Liver (tissue), 9 donors: ENCODE data around the gene DSCAM. TPM values are rescaled to one million over a fixed set of nuclear protein-coding genes. Genes with fewer than 3 reads are reported as not detected.

Experiments used
- DNase-seq: peaks from one replicate; pipeline ENCODE4 v3.0.0-alpha.2; 2017; ENCODE audit warnings: low spot score
- H3K27ac ChIP-seq, 2 donors: one replicate each; pipeline ENCODE4 v1.7.0; 2013; ENCODE audit warnings: inconsistent platforms in 2 of 2, low read length in 2 of 2, control low read depth in 1 of 2, low read depth in 1 of 2, mild to moderate bottlenecking in 1 of 2
- H3K27me3 ChIP-seq, 4 donors: one replicate each; pipeline versions ENCODE4 v1.6.1 to v1.7.0; 2013; ENCODE audit warnings: low read length in 3 of 4, inconsistent platforms in 1 of 4, mild to moderate bottlenecking in 1 of 4, moderate library complexity in 1 of 4; ENCODE audit not compliant: control insufficient read depth in 4 of 4, insufficient read depth in 4 of 4
- H3K36me3 ChIP-seq, 4 donors: one replicate each; pipeline versions ENCODE4 v1.6.1 to v1.7.0; 2013; ENCODE audit warnings: low read length in 3 of 4, mild to moderate bottlenecking in 3 of 4, low read depth in 1 of 4, moderate library complexity in 1 of 4; ENCODE audit not compliant: control insufficient read depth in 4 of 4, insufficient read depth in 3 of 4
- H3K4me1 ChIP-seq, 4 donors: one replicate each; pipeline versions ENCODE4 v1.6.1 to v1.7.0; 2013; ENCODE audit warnings: low read length in 3 of 4, mild to moderate bottlenecking in 3 of 4, moderate library complexity in 1 of 4; ENCODE audit not compliant: control insufficient read depth in 4 of 4, insufficient read depth in 4 of 4
- H3K4me3 ChIP-seq, 3 donors: one replicate each; pipeline versions ENCODE4 v1.6.1 to v1.7.0; 2013; ENCODE audit warnings: low read length in 3 of 3, control low read depth in 1 of 3, low read depth in 1 of 3, mild to moderate bottlenecking in 1 of 3
- H3K9ac ChIP-seq, 2 donors: one replicate each; pipeline ENCODE4 v1.7.0; 2013; ENCODE audit warnings: low read length in 2 of 2, mild to moderate bottlenecking in 2 of 2, moderate library complexity in 2 of 2, control low read depth in 1 of 2, low read depth in 1 of 2
- H3K9me3 ChIP-seq, 4 donors: one replicate each; pipeline versions ENCODE4 v1.6.1 to v1.7.0; 2013; ENCODE audit warnings: low read length in 3 of 4; ENCODE audit not compliant: control insufficient read depth in 4 of 4
- EGR1 ChIP-seq, 2 donors: IDR thresholded peaks; 2 replicates each; pipeline ENCODE4 v1.6.1; 2016 to 2018; ENCODE audit warnings: antibody characterized with exemption in 2 of 2, low read depth in 2 of 2
- FOXA2 ChIP-seq: IDR thresholded peaks from 2 replicates; pipeline ENCODE4 v1.6.1; 2016; ENCODE audit warnings: antibody characterized with exemption
- GABPA ChIP-seq, 2 donors: IDR thresholded peaks in 1 of 2; conservative IDR thresholded peaks in 1 of 2; 2 replicates each; pipeline ENCODE4 v1.6.1; 2016; ENCODE audit warnings: antibody characterized with exemption in 2 of 2, mild to moderate bottlenecking in 1 of 2, moderate library complexity in 1 of 2
- HNF4A ChIP-seq, 2 donors: conservative IDR thresholded peaks; 2 replicates each; pipeline ENCODE4 v1.6.1; 2016; ENCODE audit warnings: antibody characterized with exemption in 2 of 2, mild to moderate bottlenecking in 2 of 2
- HNF4G ChIP-seq: IDR thresholded peaks from 2 replicates; pipeline ENCODE4 v1.6.1; 2016; ENCODE audit warnings: antibody characterized with exemption
- JUND ChIP-seq, 2 donors: IDR thresholded peaks; 2 replicates each; pipeline ENCODE4 v1.6.1; 2016; ENCODE audit warnings: antibody characterized with exemption in 2 of 2
- NR2F2 ChIP-seq: IDR thresholded peaks from 2 replicates; pipeline ENCODE4 v1.6.1; 2016; ENCODE audit warnings: antibody characterized with exemption
- RAD21 ChIP-seq, 2 donors: IDR thresholded peaks; 2 replicates each; pipeline ENCODE4 v1.6.1; 2016; ENCODE audit warnings: antibody characterized with exemption in 2 of 2, mild to moderate bottlenecking in 2 of 2
- SP1 ChIP-seq: IDR thresholded peaks from 2 replicates; pipeline ENCODE4 v1.6.1; 2018; ENCODE audit warnings: antibody characterized with exemption, mild to moderate bottlenecking
- TAF1 ChIP-seq: conservative IDR thresholded peaks from 2 replicates; pipeline ENCODE4 v1.6.1; 2016; ENCODE audit warnings: antibody characterized with exemption, mild to moderate bottlenecking
- YY1 ChIP-seq: IDR thresholded peaks from 2 replicates; pipeline ENCODE4 v1.6.1; 2016; ENCODE audit warnings: antibody characterized with exemption, mild to moderate bottlenecking
- ZBTB33 ChIP-seq: IDR thresholded peaks from 2 replicates; pipeline ENCODE4 v1.6.1; 2016; ENCODE audit warnings: antibody characterized with exemption
- WGBS: extraction: QIAGEN DNeasy Blood & Tissue Kit; methylation state at CpG from one replicate; pipeline ENCODE4 v1.1.7; 2013; 5-methylcytosine and 5-hydroxymethylcytosine counted together
- polyA plus RNA-seq, 2 donors: library from polyadenylated mRNA; stranded (reverse) in 1 of 2; unstranded in 1 of 2; fragments of 200-250 nt in 1 of 2; fragments of >200 nt in 1 of 2; fragmentation: Nextera tagmentation in 1 of 2; extraction: Ambion mirVana in 1 of 2; gene quantifications; one replicate each; pipeline versions ENCODE4 v1.2.1 to v1.2.3, GENCODE V29; 2013 to 2015
- total RNA-seq, 2 donors: library from RNA; depleted of rRNA; stranded (reverse); fragments of >200 nt; gene quantifications; one replicate each; pipeline ENCODE4 v1.2.3, GENCODE V29; 2014
- TF ChIP-seq, protein P1 (sequence below): IDR thresholded peaks from 2 replicates; pipeline ENCODE4 v1.6.1; 2016; ENCODE audit warnings: antibody characterized with exemption
- TF ChIP-seq, protein P2 (sequence below): fragments of 150-350 bp; IDR thresholded peaks from 2 replicates; pipeline ENCODE4 v1.5.1; 2017; ENCODE audit warnings: improper control_type of control experiment, low read depth, low read length; ENCODE audit not compliant: missing input control
- TF ChIP-seq, protein P3 (sequence below): IDR thresholded peaks from 2 replicates; pipeline ENCODE4 v1.6.1; 2016; ENCODE audit warnings: antibody characterized with exemption, mild to moderate bottlenecking
- donor health status: healthy.
- donor health status: healthy.
- donor health status: healthy.
- donor health status: healthy.
- donor health status: healthy.

The DSCAM gene
- total and polyA plus RNA-seq, 4 donors: 0.02 to 0.23 (median 0.10) TPM

- H3K36me3 ChIP-seq: no peaks in the 10 kb centered on the region
- peaks cover 0 to 1% (median 0%) of the 10 kb centered on the region in 4 donors for H3K27me3 ChIP-seq
- H3K9ac ChIP-seq: no peak overlapping the region
- TF ChIP-seq YY1: no peak
- TF ChIP-seq, protein P1, sequence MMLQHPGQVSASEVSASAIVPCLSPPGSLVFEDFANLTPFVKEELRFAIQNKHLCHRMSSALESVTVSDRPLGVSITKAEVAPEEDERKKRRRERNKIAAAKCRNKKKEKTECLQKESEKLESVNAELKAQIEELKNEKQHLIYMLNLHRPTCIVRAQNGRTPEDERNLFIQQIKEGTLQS: no peak
- 56% methylated on average over 4 of the region's 4 CpGs for WGBS
- no peaks in the 10 kb centered on the region for H3K4me1 ChIP-seq
- H3K4me3 ChIP-seq: no peak overlapping the region
- no peak for DNase-seq
- no peak overlapping the region for H3K27ac ChIP-seq
- H3K9me3 ChIP-seq: peaks cover 0 to 6% (median 0%) of the 10 kb centered on the region in 4 donors
Measured at GRCh38 chr21:40244981-40245380, 602.0 kb downstream of the DSCAM start.

GRCh38 chr21:40243685-40244084 lies 603.3 kb downstream of the DSCAM start:
- DNase-seq: no peak
- Histone ChIP-seq H3K4me1 (no peaks in the 10 kb centered on the region), H3K9me3 (peaks cover 0 to 6% (median 0%) of the 10 kb centered on the region in 4 donors), H3K36me3 (no peaks in the 10 kb centered on the region), H3K27me3 (peaks cover 0 to 4% (median 0%) of the 10 kb centered on the region in 4 donors), H3K4me3 (no peak overlapping the region), H3K9ac (no peak overlapping the region), H3K27ac (no peak overlapping the region)
- TF ChIP-seq TAF1 (no peak), RAD21 (IDR thresholded peaks at IDR 0.05) (no peak), YY1 (no peak), ZBTB33 (no peak), JUND (IDR thresholded peaks at IDR 0.05) (no peak), GABPA (IDR thresholded peaks at IDR 0.05 in 1 of 2, conservative IDR thresholded peaks at IDR 0.05 in 1 of 2) (no peak), EGR1 (IDR thresholded peaks at IDR 0.05; ENCODE audit: low read depth in 2 of 2) (no peak), FOXA2 (no peak), HNF4A (conservative IDR thresholded peaks at IDR 0.05) (no peak), NR2F2 (no peak), SP1 (no peak), HNF4G (no peak)
- TF ChIP-seq, protein P2, sequence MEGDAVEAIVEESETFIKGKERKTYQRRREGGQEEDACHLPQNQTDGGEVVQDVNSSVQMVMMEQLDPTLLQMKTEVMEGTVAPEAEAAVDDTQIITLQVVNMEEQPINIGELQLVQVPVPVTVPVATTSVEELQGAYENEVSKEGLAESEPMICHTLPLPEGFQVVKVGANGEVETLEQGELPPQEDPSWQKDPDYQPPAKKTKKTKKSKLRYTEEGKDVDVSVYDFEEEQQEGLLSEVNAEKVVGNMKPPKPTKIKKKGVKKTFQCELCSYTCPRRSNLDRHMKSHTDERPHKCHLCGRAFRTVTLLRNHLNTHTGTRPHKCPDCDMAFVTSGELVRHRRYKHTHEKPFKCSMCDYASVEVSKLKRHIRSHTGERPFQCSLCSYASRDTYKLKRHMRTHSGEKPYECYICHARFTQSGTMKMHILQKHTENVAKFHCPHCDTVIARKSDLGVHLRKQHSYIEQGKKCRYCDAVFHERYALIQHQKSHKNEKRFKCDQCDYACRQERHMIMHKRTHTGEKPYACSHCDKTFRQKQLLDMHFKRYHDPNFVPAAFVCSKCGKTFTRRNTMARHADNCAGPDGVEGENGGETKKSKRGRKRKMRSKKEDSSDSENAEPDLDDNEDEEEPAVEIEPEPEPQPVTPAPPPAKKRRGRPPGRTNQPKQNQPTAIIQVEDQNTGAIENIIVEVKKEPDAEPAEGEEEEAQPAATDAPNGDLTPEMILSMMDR: no peak
- TF ChIP-seq, protein P1: no peak
- TF ChIP-seq, protein P3, sequence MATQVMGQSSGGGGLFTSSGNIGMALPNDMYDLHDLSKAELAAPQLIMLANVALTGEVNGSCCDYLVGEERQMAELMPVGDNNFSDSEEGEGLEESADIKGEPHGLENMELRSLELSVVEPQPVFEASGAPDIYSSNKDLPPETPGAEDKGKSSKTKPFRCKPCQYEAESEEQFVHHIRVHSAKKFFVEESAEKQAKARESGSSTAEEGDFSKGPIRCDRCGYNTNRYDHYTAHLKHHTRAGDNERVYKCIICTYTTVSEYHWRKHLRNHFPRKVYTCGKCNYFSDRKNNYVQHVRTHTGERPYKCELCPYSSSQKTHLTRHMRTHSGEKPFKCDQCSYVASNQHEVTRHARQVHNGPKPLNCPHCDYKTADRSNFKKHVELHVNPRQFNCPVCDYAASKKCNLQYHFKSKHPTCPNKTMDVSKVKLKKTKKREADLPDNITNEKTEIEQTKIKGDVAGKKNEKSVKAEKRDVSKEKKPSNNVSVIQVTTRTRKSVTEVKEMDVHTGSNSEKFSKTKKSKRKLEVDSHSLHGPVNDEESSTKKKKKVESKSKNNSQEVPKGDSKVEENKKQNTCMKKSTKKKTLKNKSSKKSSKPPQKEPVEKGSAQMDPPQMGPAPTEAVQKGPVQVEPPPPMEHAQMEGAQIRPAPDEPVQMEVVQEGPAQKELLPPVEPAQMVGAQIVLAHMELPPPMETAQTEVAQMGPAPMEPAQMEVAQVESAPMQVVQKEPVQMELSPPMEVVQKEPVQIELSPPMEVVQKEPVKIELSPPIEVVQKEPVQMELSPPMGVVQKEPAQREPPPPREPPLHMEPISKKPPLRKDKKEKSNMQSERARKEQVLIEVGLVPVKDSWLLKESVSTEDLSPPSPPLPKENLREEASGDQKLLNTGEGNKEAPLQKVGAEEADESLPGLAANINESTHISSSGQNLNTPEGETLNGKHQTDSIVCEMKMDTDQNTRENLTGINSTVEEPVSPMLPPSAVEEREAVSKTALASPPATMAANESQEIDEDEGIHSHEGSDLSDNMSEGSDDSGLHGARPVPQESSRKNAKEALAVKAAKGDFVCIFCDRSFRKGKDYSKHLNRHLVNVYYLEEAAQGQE: no peak
- 84% methylated on average over 5 of the region's 5 CpGs for WGBS
